Osteocyte (in vitro differentiated cells): Measurements from ENCODE around the gene CHST11. TPM values are rescaled to one million over a fixed set of nuclear protein-coding genes. Genes with fewer than 3 reads are reported as not detected.
"Not testable (repeated sequence)": the region's sequence is repeated elsewhere in the genome, so short reads cannot be mapped to it uniquely, and the experiment has no call there.

Experiments
- DNase-seq: peaks from one replicate; pipeline ENCODE4 v3.0.0; 2021; ENCODE audit warnings: mixed read lengths; ENCODE audit not compliant: unreplicated experiment; ENCODE audit errors: extremely low spot score
- H3K27ac Mint-ChIP-seq: one replicate; pipeline ENCODE4 v1.8.0; 2021; ENCODE audit warnings: mild to moderate bottlenecking, mixed read lengths; ENCODE audit not compliant: unreplicated experiment
- H3K27me3 Mint-ChIP-seq: one replicate; pipeline ENCODE4 v1.8.0; 2021; ENCODE audit warnings: mixed read lengths; ENCODE audit not compliant: unreplicated experiment
- H3K36me3 Mint-ChIP-seq: one replicate; pipeline ENCODE4 v1.8.0; 2021; ENCODE audit warnings: mixed read lengths; ENCODE audit not compliant: unreplicated experiment
- H3K4me1 Mint-ChIP-seq: one replicate; pipeline ENCODE4 v1.8.0; 2021; ENCODE audit warnings: mixed read lengths; ENCODE audit not compliant: unreplicated experiment
- H3K4me3 Mint-ChIP-seq: one replicate; pipeline ENCODE4 v1.8.0; 2021; ENCODE audit warnings: mild to moderate bottlenecking, moderate library complexity, mixed read lengths; ENCODE audit not compliant: unreplicated experiment
- H3K9me3 Mint-ChIP-seq: one replicate; pipeline ENCODE4 v1.8.0; 2021; ENCODE audit warnings: mixed read lengths; ENCODE audit not compliant: unreplicated experiment
- CTCF ChIP-seq: fragments of 200-600 bp; sonication (generic); IDR thresholded peaks from 2 replicates; pipeline ENCODE4 v1.5.0; 2021; ENCODE audit warnings: antibody characterized with exemption, mild to moderate bottlenecking, moderate library complexity
- total RNA-seq: library from RNA; stranded (reverse); gene quantifications from 2 replicates; pipeline ENCODE4 v1.2.1, GENCODE V29; 2021

CHST11 gene
- total RNA-seq, 1 donor from 2014 or later, result 7.5 TPM

- TF ChIP-seq CTCF, result no peak
- Mint-ChIP-seq H3K4me1 (no peaks in the 10 kb centered on the region), H3K9me3 (no peaks in the 10 kb centered on the region), H3K36me3 (peaks cover 3% of the 10 kb centered on the region), H3K27me3 (peaks cover 2% of the 10 kb centered on the region), H3K4me3 (no peak overlapping the region), H3K27ac (no peak overlapping the region)
- no peak for DNase-seq
Measured at GRCh38 chr12:104801427-104801826, 344.7 kb downstream of the CHST11 start.

- no peak overlapping the region for H3K27ac Mint-ChIP-seq
Measured at GRCh38 chr12:104802208-104802607, 345.5 kb downstream of the CHST11 start.

GRCh38 chr12:104805186-104805585 lies 348.4 kb downstream of the CHST11 start:
- no peak for DNase-seq
- Mint-ChIP-seq H3K27me3 (no peaks in the 10 kb centered on the region), H3K4me1 (no peaks in the 10 kb centered on the region), H3K27ac (no peak overlapping the region), H3K36me3 (peaks cover 3% of the 10 kb centered on the region), H3K4me3 (no peak overlapping the region), H3K9me3 (no peaks in the 10 kb centered on the region)
- TF ChIP-seq CTCF, result no peak

More at GRCh38 chr12:104802208-104802607, 345.5 kb downstream of the CHST11 start:
- Mint-ChIP-seq H3K27me3 (peaks cover 2% of the 10 kb centered on the region), H3K36me3 (peaks cover 3% of the 10 kb centered on the region), H3K4me3 (no peak overlapping the region), H3K4me1 (no peaks in the 10 kb centered on the region), H3K9me3 (no peaks in the 10 kb centered on the region)
- no peak for TF ChIP-seq CTCF
- DNase-seq, result no peak

- not testable (repeated sequence) for H3K4me3 Mint-ChIP-seq, H3K27ac Mint-ChIP-seq, H3K27me3 Mint-ChIP-seq, H3K36me3 Mint-ChIP-seq, H3K9me3 Mint-ChIP-seq, H3K4me1 Mint-ChIP-seq, DNase-seq
Measured at GRCh38 chr12:104806194-104806593, 349.4 kb downstream of the CHST11 start.

GRCh38 chr12:104809251-104809650 lies 352.5 kb downstream of the CHST11 start:
- no peak for DNase-seq
- TF ChIP-seq CTCF, result no peak
- Mint-ChIP-seq H3K36me3 (peaks cover 2% of the 10 kb centered on the region), H3K4me1 (no peaks in the 10 kb centered on the region), H3K27me3 (no peaks in the 10 kb centered on the region), H3K9me3 (no peaks in the 10 kb centered on the region), H3K27ac (no peak overlapping the region), H3K4me3 (no peak overlapping the region)
